Epidermal melanocyte (primary cell): ENCODE measurements around the gene AQR.
"Not testable (repeated sequence)": the region's sequence is repeated elsewhere in the genome, so short reads cannot be mapped to it uniquely, and the experiment has no call there.

Experiments used
- DNase-seq: peaks from one replicate; pipeline ENCODE4 v3.0.0; 2011; ENCODE audit warnings: low spot score; ENCODE audit not compliant: insufficient read length

AQR gene

GRCh38 chr15:34953851-34954250, 15.7 kb downstream of the AQR start:
- no peak for DNase-seq

GRCh38 chr15:34952481-34952880, 17.1 kb downstream of the AQR start:
- no peak for DNase-seq

GRCh38 chr15:34951993-34952392, 17.5 kb downstream of the AQR start:
- peak; percentile 27 for DNase-seq

- DNase-seq: peak; percentile 21
These were observed 24.6 kb downstream of the AQR start for GRCh38 chr15:34944936-34945335.

- no peak for DNase-seq
These were observed 25.8 kb downstream of the AQR start for GRCh38 chr15:34943711-34944110.

- not testable (repeated sequence) for DNase-seq
These were observed 26.3 kb downstream of the AQR start for GRCh38 chr15:34943264-34943663.

- no peak for DNase-seq
These were observed 27.2 kb downstream of the AQR start for GRCh38 chr15:34942363-34942762.

GRCh38 chr15:34941831-34942230, 27.7 kb downstream of the AQR start:
- no peak for DNase-seq

- no peak for DNase-seq
These were observed 28.3 kb downstream of the AQR start for GRCh38 chr15:34941185-34941698.

GRCh38 chr15:34933432-34933975, 36.0 kb downstream of the AQR start:
- DNase-seq: no peak

- not testable (repeated sequence) for DNase-seq
These were observed 41.2 kb downstream of the AQR start for GRCh38 chr15:34928349-34928748.

- no peak for DNase-seq
These were observed 41.8 kb downstream of the AQR start for GRCh38 chr15:34927726-34928125.

GRCh38 chr15:34914317-34914716, 55.2 kb downstream of the AQR start:
- DNase-seq: no peak

- no peak for DNase-seq
These were observed 64.5 kb downstream of the AQR start for GRCh38 chr15:34905047-34905446.

GRCh38 chr15:34904527-34904926, 65.0 kb downstream of the AQR start:
- no peak for DNase-seq

GRCh38 chr15:34900748-34901147, 68.8 kb downstream of the AQR start:
- no peak for DNase-seq

- DNase-seq: no peak
These were observed 73.4 kb downstream of the AQR start for GRCh38 chr15:34896183-34896582.

- DNase-seq: no peak
These were observed 75.6 kb downstream of the AQR start for GRCh38 chr15:34893967-34894366.

GRCh38 chr15:34892963-34893591, 76.5 kb downstream of the AQR start:
- DNase-seq: no peak

GRCh38 chr15:34890424-34890823, 79.1 kb downstream of the AQR start:
- DNase-seq: no peak

- no peak for DNase-seq
These were observed 80.1 kb downstream of the AQR start for GRCh38 chr15:34889476-34889875.

GRCh38 chr15:34886134-34886533, 83.4 kb downstream of the AQR start:
- DNase-seq: no peak

- no peak for DNase-seq
These were observed 85.9 kb downstream of the AQR start for GRCh38 chr15:34883633-34884032.
